ENCODE results near the gene TMEM184B. TPM values are rescaled to one million over a fixed set of nuclear protein-coding genes. Genes with fewer than 3 reads are reported as not detected.

TMEM184B gene
- total RNA-seq, 1 experiment from 2014 or later: 89.7 TPM

GRCh38 chr22:38270091-38270992 is 2.5 kb downstream of the TMEM184B start:
- CTCF ChIA-PET: interaction anchor here (1.2 to 2.2 kb wide), 4 partner anchors 9 to 172 kb away, joined by 3 to 27 read pairs (median 4); no protein-coding TSS in a partner anchor
- no peak for ATAC-seq
- H3K4me3 Mint-ChIP-seq: peak overlapping the region; percentile 88

More at GRCh38 chr22:38270091-38270992, 2.5 kb downstream of the TMEM184B start:
- POLR2A ChIA-PET: no interaction called here
- H3K4me1 Mint-ChIP-seq: peaks cover 60% of the 10 kb centered on the region
- peak overlapping the region; percentile 64 for H3K27ac Mint-ChIP-seq
- no peaks in the 10 kb centered on the region for H3K9me3 Mint-ChIP-seq
- DNase-seq (ENCODE audit: low spot score): no peak
- TF ChIP-seq CBFB (CRISPR knock-in tag; IDR thresholded peaks at IDR 0.05; ENCODE audit: low read depth) (no peak), MYBL2 (CRISPR knock-in tag; IDR thresholded peaks at IDR 0.05) (no peak), ZNF423 (CRISPR knock-in tag; IDR thresholded peaks at IDR 0.05) (no peak), ZNF317 (CRISPR knock-in tag; IDR thresholded peaks at IDR 0.05; ENCODE audit: borderline replicate concordance, low read depth) (no peak), ZBTB21 (CRISPR knock-in tag; IDR thresholded peaks at IDR 0.05; ENCODE audit: borderline replicate concordance) (no peak), FOXP1 (CRISPR knock-in tag; IDR thresholded peaks at IDR 0.05; ENCODE audit: borderline replicate concordance) (no peak), TCF7 (CRISPR knock-in tag; IDR thresholded peaks at IDR 0.05; ENCODE audit: low read depth) (no peak), SMAD3 (CRISPR knock-in tag; IDR thresholded peaks at IDR 0.05; ENCODE audit: borderline replicate concordance) (no peak), E2F5 (CRISPR knock-in tag; IDR thresholded peaks at IDR 0.05) (no peak), SMAD4 (CRISPR knock-in tag; IDR thresholded peaks at IDR 0.05) (no peak), CTCF (IDR thresholded peaks at IDR 0.05) (no peak), USF1 (CRISPR knock-in tag; IDR thresholded peaks at IDR 0.05) (no peak), ZNF671 (CRISPR knock-in tag; IDR thresholded peaks at IDR 0.05) (no peak), MAX (CRISPR knock-in tag; IDR thresholded peaks at IDR 0.05) (no peak), SP1 (CRISPR knock-in tag; conservative IDR thresholded peaks at IDR 0.05) (no peak), TP53 (CRISPR knock-in tag; IDR thresholded peaks at IDR 0.05) (no peak), FOXK1 (CRISPR knock-in tag; IDR thresholded peaks at IDR 0.05) (no peak), PRDM15 (CRISPR knock-in tag; IDR thresholded peaks at IDR 0.05) (no peak), HMGA2 (CRISPR knock-in tag; IDR thresholded peaks at IDR 0.05) (no peak)
- H3K27me3 Mint-ChIP-seq (ENCODE audit: low read depth): peaks cover 12% of the 10 kb centered on the region
- H3K36me3 Mint-ChIP-seq: peaks cover 3% of the 10 kb centered on the region; the same call in 1 of the 2 replicates

All from WTC11 (cell line).